ENCODE results near the gene YKT6.

Gene YKT6

GRCh38 chr7:44251269-44251668, 50.5 kb downstream of the YKT6 start:
- in situ Hi-C loops (cut with MboI; ENCODE audit: low sequenced_read_pairs): no loop called here

GRCh38 chr7:44251881-44252280, 51.1 kb downstream of the YKT6 start:
- in situ Hi-C loops (cut with MboI; ENCODE audit: low sequenced_read_pairs): no loop called here

GRCh38 chr7:44256459-44256858, 55.7 kb downstream of the YKT6 start:
- in situ Hi-C loops (cut with MboI; ENCODE audit: low sequenced_read_pairs): no loop called here

GRCh38 chr7:44257213-44257612, 56.4 kb downstream of the YKT6 start:
- in situ Hi-C loops (cut with MboI; ENCODE audit: low sequenced_read_pairs): no loop called here

GRCh38 chr7:44257618-44258422, 57.0 kb downstream of the YKT6 start:
- in situ Hi-C loops (cut with MboI; ENCODE audit: low sequenced_read_pairs): no loop called here

- in situ Hi-C loops (cut with MboI; ENCODE audit: low sequenced_read_pairs): no loop called here
Observed at GRCh38 chr7:44258423-44258760, 57.6 kb downstream of the YKT6 start.

- in situ Hi-C loops (cut with MboI; ENCODE audit: low sequenced_read_pairs): no loop called here
Observed at GRCh38 chr7:44258865-44259546, 58.2 kb downstream of the YKT6 start.

- in situ Hi-C loops (cut with MboI; ENCODE audit: low sequenced_read_pairs): no loop called here
Observed at GRCh38 chr7:44259547-44260457, 59.0 kb downstream of the YKT6 start.

GRCh38 chr7:44261240-44261639, 60.5 kb downstream of the YKT6 start:
- in situ Hi-C loops (cut with MboI; ENCODE audit: low sequenced_read_pairs): no loop called here

- in situ Hi-C loops (cut with MboI; ENCODE audit: low sequenced_read_pairs): no loop called here
Observed at GRCh38 chr7:44262031-44262430, 61.3 kb downstream of the YKT6 start.

- in situ Hi-C loops (cut with MboI; ENCODE audit: low sequenced_read_pairs): no loop called here
Observed at GRCh38 chr7:44263326-44264082, 62.7 kb downstream of the YKT6 start.

Data from HL-60/S4 (cell line).